Endometrial microvascular endothelial cells (primary cell): ENCODE data around the gene ATF7. TPM values are rescaled to one million over a fixed set of nuclear protein-coding genes. Genes with fewer than 3 reads are reported as not detected.
"Not testable (repeated sequence)": the region's sequence is repeated elsewhere in the genome, so short reads cannot be mapped to it uniquely, and the experiment has no call there.

Experiments used
- in situ Hi-C: cut with HindIII; loops from 2 replicates; pipeline ENCODE4 v1.10.0; 2017; ENCODE audit warnings: low sequenced_read_pairs, low pct_unique_long_range_greater_than_20kb; ENCODE audit errors: inconsistent ontology term
- total RNA-seq: library from RNA; depleted of rRNA; stranded (reverse); fragments of >200 nt; gene quantifications from one replicate; pipeline ENCODE4 v1.2.3, GENCODE V29; 2015; ENCODE audit errors: inconsistent ontology term

ATF7 gene
- total RNA-seq, 1 donor from 2014 or later: 39.3 TPM

- in situ Hi-C loops: no loop called here
Measured at GRCh38 chr12:53550595-53550994, 75.6 kb downstream of the ATF7 start.

- in situ Hi-C loops: not testable (repeated sequence)
Measured at GRCh38 chr12:53550131-53550530, 76.1 kb downstream of the ATF7 start.

GRCh38 chr12:53548354-53548753 lies 77.8 kb downstream of the ATF7 start:
- in situ Hi-C loops: not testable (repeated sequence)

- in situ Hi-C loops: no loop called here
Measured at GRCh38 chr12:53543539-53543938, 82.6 kb downstream of the ATF7 start.

- in situ Hi-C loops: no loop called here
Measured at GRCh38 chr12:53539526-53539925, 86.7 kb downstream of the ATF7 start.

GRCh38 chr12:53538209-53538689 lies 87.9 kb downstream of the ATF7 start:
- in situ Hi-C loops: no loop called here

GRCh38 chr12:53536962-53537361 lies 89.2 kb downstream of the ATF7 start:
- in situ Hi-C loops: no loop called here

- in situ Hi-C loops: no loop called here
Measured at GRCh38 chr12:53533471-53533870, 92.7 kb downstream of the ATF7 start.

- in situ Hi-C loops: no loop called here
Measured at GRCh38 chr12:53532524-53533445, 93.4 kb downstream of the ATF7 start.

GRCh38 chr12:53532021-53532420 lies 94.2 kb downstream of the ATF7 start:
- in situ Hi-C loops: no loop called here

- in situ Hi-C loops: no loop called here
Measured at GRCh38 chr12:53530920-53531319, 95.3 kb downstream of the ATF7 start.

GRCh38 chr12:53530061-53530460 lies 96.1 kb downstream of the ATF7 start:
- in situ Hi-C loops: no loop called here

GRCh38 chr12:53524476-53524875 lies 101.7 kb downstream of the ATF7 start:
- in situ Hi-C loops: no loop called here

- in situ Hi-C loops: no loop called here
Measured at GRCh38 chr12:53523131-53523530, 103.1 kb downstream of the ATF7 start.

GRCh38 chr12:53518381-53518780 lies 107.8 kb downstream of the ATF7 start:
- in situ Hi-C loops: no loop called here

- in situ Hi-C loops: no loop called here
Measured at GRCh38 chr12:53516758-53517455, 109.3 kb downstream of the ATF7 start.

- in situ Hi-C loops: no loop called here
Measured at GRCh38 chr12:53515291-53515680, 110.9 kb downstream of the ATF7 start.

GRCh38 chr12:53514628-53515290 lies 111.4 kb downstream of the ATF7 start:
- in situ Hi-C loops: no loop called here

GRCh38 chr12:53513712-53514410 lies 112.3 kb downstream of the ATF7 start:
- in situ Hi-C loops: no loop called here
